ENCODE measurements around the gene RARA.

Gene RARA

GRCh38 chr17:40341808-40342503 lies 33.0 kb downstream of the RARA start (continued):
- TF ChIP-seq ZBTB44 (tag by site-specific recombination; IDR thresholded peaks at IDR 0.05) (no peak), ZNF626 (tag by site-specific recombination; IDR thresholded peaks at IDR 0.05) (no peak), ZNF677 (tag by site-specific recombination; IDR thresholded peaks at IDR 0.05) (no peak), TCF7L2 (IDR thresholded peaks at IDR 0.05; ENCODE audit: borderline replicate concordance, low read depth, low read length) (no peak), ZNF623 (tag by site-specific recombination; IDR thresholded peaks at IDR 0.05) (no peak), KLF9 (tag by site-specific recombination; IDR thresholded peaks at IDR 0.05; ENCODE audit: low read depth) (peak; percentile 81), ZNF776 (tag by site-specific recombination; IDR thresholded peaks at IDR 0.05; ENCODE audit: borderline replicate concordance) (no peak), ZNF48 (tag by site-specific recombination; IDR thresholded peaks at IDR 0.05) (no peak), ZNF214 (tag by site-specific recombination; IDR thresholded peaks at IDR 0.05; ENCODE audit: borderline replicate concordance) (no peak), ZNF354C (tag by site-specific recombination; IDR thresholded peaks at IDR 0.05; ENCODE audit: borderline replicate concordance, low read depth) (no peak), ZNF660 (tag by site-specific recombination; IDR thresholded peaks at IDR 0.05) (no peak), ZNF169 (tag by site-specific recombination; IDR thresholded peaks at IDR 0.05) (no peak), OSR2 (tag by site-specific recombination; IDR thresholded peaks at IDR 0.05) (no peak), GLI4 (tag by site-specific recombination; IDR thresholded peaks at IDR 0.05) (no peak), ZNF366 (tag by site-specific recombination; conservative IDR thresholded peaks at IDR 0.05) (no peak; the same call in 1 of the 2 replicates), EGR2 (tag by site-specific recombination; IDR thresholded peaks at IDR 0.05; ENCODE audit: low read depth) (peak; percentile 34; the same call in 1 of the 2 replicates), ZFP69B (tag by site-specific recombination; IDR thresholded peaks at IDR 0.05) (peak; percentile 55), ZNF658 (tag by site-specific recombination; IDR thresholded peaks at IDR 0.05) (no peak), ZFHX2 (tag by site-specific recombination; conservative IDR thresholded peaks at IDR 0.05) (no peak), OVOL3 (tag by site-specific recombination; IDR thresholded peaks at IDR 0.05) (no peak), ZNF501 (tag by site-specific recombination; IDR thresholded peaks at IDR 0.05) (peak; percentile 55; the same call in 1 of the 2 replicates), ZNF544 (tag by site-specific recombination; IDR thresholded peaks at IDR 0.05) (no peak), REST (tag by site-specific recombination; IDR thresholded peaks at IDR 0.05) (no peak), ZNF621 (tag by site-specific recombination; IDR thresholded peaks at IDR 0.05) (no peak), ZNF548 (tag by site-specific recombination; IDR thresholded peaks at IDR 0.05) (no peak), ZNF266 (tag by site-specific recombination; IDR thresholded peaks at IDR 0.05; ENCODE audit: low read depth) (no peak), ZNF114 (tag by site-specific recombination; IDR thresholded peaks at IDR 0.05) (no peak), ZBTB49 (tag by site-specific recombination; IDR thresholded peaks at IDR 0.05; ENCODE audit: low read depth) (no peak), ZNF610 (tag by site-specific recombination; IDR thresholded peaks at IDR 0.05; ENCODE audit: borderline replicate concordance) (no peak), ZNF558 (tag by site-specific recombination; IDR thresholded peaks at IDR 0.05) (no peak), ZBTB17 (tag by site-specific recombination; IDR thresholded peaks at IDR 0.05) (peak; percentile 76), ZNF248 (tag by site-specific recombination; IDR thresholded peaks at IDR 0.05) (no peak)
